Right lobe of liver (tissue), 4 donors: ENCODE results near the gene C19orf12.

Source experiments
- POLR2A ChIP-seq: fragments of 450-650 bp; IDR thresholded peaks from one replicate; pipeline ENCODE4 v1.6.1; 2017; ENCODE audit warnings: antibody characterized with exemption, mild to moderate bottlenecking
- TF ChIP-seq, protein P1 (sequence below), 4 donors: fragments of 200-600 bp in 3 of 4; fragments of 450-650 bp in 1 of 4; IDR thresholded peaks; one replicate each; pipeline versions ENCODE4 v1.5.1 to v1.8.0; 2016 to 2022; ENCODE audit warnings: antibody characterized with exemption in 4 of 4, mild to moderate bottlenecking in 2 of 4
- donor health status: DM: no; HTN: no; CAD: no.
- donor health status: DM: no; HTN: no; CAD: no.
- donor health status: DM: no; HTN: yes; CAD: no.

DNA sequence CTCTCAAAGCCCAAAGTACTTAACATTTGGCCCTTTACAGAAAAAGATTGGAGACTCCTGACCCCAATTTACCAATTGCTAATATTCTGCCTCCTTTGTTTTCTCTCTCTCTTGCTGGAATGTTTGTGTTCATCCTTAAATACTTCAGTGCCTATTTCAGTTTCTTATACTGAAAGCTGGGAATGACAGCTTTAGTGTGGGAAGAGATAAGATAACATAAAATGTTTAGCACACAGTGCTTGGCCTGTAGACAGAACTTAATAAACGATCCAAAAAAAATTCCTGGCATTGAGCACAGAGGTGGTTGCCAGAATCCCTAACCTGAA lies 52.8 kb downstream of the C19orf12 start:
- TF ChIP-seq, protein P1, sequence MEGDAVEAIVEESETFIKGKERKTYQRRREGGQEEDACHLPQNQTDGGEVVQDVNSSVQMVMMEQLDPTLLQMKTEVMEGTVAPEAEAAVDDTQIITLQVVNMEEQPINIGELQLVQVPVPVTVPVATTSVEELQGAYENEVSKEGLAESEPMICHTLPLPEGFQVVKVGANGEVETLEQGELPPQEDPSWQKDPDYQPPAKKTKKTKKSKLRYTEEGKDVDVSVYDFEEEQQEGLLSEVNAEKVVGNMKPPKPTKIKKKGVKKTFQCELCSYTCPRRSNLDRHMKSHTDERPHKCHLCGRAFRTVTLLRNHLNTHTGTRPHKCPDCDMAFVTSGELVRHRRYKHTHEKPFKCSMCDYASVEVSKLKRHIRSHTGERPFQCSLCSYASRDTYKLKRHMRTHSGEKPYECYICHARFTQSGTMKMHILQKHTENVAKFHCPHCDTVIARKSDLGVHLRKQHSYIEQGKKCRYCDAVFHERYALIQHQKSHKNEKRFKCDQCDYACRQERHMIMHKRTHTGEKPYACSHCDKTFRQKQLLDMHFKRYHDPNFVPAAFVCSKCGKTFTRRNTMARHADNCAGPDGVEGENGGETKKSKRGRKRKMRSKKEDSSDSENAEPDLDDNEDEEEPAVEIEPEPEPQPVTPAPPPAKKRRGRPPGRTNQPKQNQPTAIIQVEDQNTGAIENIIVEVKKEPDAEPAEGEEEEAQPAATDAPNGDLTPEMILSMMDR (IDR thresholded peaks at IDR 0.05), result no peak
- no peak for TF ChIP-seq POLR2A
